Measurements from ENCODE around the gene ZFX.

Gene ZFX

DNA sequence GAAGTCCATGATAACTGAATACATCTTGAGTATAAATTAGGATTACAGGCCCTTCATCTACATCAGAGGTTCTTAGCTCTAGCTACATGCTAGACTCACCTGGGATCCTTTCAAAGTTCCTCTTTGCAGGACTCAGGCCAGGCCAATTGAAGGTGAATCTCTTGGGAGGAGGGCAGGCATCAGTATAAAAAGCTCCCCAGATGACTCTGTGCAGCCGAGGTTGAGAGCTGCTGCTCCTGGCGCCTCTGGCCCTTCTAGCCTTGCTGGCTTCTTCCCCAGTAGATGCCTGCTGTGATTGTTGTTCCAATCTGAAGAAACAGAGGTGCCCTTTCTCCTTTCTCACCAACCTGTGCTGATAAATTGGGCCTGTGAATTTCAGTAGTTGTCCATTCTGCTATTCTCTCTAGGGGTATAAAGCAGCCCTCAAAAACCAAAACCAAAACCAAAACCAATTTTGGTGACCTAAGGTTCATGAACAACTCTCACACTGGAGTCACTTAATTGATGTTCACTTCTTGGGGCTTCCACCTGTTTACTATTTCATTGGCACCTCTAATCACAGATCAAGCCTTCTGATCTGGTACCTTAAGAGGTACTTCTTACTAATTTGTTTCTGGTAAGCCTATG, 85.7 kb downstream of the ZFX start:
- in situ Hi-C loops (cut with HindIII; ENCODE audit: low pct_unique_long_range_greater_than_20kb, low sequenced_read_pairs): no loop called here
- TF ChIP-seq JUND (IDR thresholded peaks at IDR 0.05; ENCODE audit: low read depth): no peak
- no peak for DNase-seq (ENCODE audit: low read depth in 1 of 2, low spot score in 1 of 2)

DNA sequence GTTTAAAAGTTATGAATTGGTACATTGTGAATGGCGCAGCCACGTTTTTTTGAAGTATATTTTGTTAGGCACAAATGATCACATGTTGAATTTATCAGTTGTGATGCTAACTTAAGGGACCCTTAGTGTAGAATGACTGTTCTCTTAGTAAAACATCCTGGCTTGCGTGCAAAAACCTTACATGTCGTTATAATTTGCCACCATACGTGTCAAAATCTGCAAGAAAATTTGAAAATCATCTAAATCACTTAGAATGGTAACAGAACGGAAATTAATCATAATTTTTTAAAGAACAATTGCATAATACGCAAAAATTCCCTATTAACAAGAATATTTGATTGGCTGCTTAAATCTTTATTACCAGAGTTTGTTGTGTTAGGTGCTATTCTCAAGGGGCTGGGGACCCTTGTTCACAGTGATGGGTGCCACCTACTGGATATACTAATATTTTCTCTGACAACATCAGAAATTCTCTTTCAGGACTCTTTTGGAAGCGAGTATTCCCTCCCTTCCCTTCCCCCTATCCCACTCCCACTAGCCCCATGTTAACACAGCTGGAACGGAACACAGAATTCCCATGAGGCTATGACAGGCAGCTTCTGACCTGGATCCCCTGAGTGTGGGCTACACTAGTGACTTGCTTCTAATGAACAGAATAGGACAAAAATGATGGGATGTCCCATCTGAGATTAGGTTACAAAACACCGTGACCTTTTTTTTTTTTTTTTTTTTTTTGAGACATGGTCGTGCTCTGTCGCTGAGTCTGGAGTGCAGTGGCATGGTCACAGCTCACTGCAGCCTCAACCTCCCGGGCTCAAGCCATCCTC, 92.5 kb downstream of the ZFX start:
- peak; percentile 16 to 44 for DNase-seq (ENCODE audit: low read depth in 1 of 2, low spot score in 1 of 2)
- TF ChIP-seq JUND (IDR thresholded peaks at IDR 0.05; ENCODE audit: low read depth): no peak
- in situ Hi-C loops (cut with HindIII; ENCODE audit: low pct_unique_long_range_greater_than_20kb, low sequenced_read_pairs): no loop called here

DNA sequence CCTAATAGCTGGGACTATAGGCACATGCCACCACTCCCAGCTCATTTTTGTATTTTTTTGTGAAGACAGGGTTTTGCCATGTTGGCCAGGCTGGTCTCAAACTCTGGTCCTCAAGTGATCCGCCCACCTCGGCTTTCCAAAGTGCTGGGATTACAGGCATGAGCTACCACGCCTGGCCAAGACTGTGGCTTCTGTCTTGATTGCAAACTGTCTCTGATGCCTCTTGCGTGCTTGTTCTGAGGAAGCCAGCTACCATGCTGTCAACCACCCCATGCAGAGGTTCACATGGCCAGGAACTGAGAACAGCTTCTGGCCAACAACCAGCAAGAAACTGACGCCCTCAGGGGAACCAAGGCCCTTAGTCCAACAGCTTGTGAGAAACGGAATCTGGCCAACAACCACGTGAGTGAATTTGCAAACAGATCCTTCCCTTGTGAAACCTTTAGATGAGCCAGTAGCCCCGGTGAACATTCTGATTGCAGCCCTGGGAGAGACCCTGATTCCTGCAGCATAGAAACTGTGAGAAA, 93.2 kb downstream of the ZFX start:
- TF ChIP-seq JUND (IDR thresholded peaks at IDR 0.05; ENCODE audit: low read depth): no peak
- in situ Hi-C loops (cut with HindIII; ENCODE audit: low pct_unique_long_range_greater_than_20kb, low sequenced_read_pairs): no loop called here
- peak in 1 of 2 experiments; percentile 33 for DNase-seq (ENCODE audit: low read depth in 1 of 2, low spot score in 1 of 2)

DNA sequence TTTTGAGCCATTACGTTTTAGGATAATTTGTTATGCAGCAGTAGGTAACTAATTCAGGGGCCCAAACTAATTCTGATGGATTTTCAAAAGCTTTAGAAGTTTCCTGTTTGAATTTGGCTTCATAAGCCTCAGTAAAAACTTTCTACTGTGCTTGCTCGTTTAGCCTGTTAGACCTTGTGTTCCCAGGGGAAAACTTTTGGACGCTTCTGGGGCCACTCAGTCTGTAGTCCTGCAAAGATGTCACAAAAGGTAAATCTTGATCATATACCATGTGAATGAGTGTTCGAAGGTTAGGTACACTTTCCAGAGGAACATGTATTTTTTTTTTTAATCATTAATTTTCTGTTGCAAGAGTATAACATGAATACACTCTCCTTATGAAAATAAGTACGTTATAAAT, 93.7 kb downstream of the ZFX start:
- DNase-seq (ENCODE audit: low read depth in 1 of 2, low spot score in 1 of 2): no peak
- no peak for TF ChIP-seq JUND (IDR thresholded peaks at IDR 0.05; ENCODE audit: low read depth)
- in situ Hi-C loops (cut with HindIII; ENCODE audit: low pct_unique_long_range_greater_than_20kb, low sequenced_read_pairs): no loop called here

DNA sequence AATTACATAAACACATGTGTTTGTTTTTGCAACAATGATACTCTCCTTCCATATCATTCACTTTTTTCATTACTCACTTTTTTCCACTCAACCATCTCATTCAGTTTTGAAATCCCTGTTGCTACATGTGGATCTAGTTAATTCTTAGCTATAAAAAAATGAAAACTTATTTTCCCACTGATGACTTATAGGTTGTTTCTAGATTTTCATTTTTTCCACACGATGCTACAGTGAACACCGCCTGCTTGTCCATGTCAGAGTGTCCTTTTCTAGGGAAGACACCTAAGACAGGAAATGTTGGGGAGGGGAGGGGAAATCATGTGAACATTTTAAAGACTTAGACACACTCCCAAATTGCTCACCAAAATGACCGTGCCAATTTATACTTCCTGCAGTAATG, 94.2 kb downstream of the ZFX start:
- no peak for TF ChIP-seq JUND (IDR thresholded peaks at IDR 0.05; ENCODE audit: low read depth)
- in situ Hi-C loops (cut with HindIII; ENCODE audit: low pct_unique_long_range_greater_than_20kb, low sequenced_read_pairs): no loop called here
- no peak for DNase-seq (ENCODE audit: low read depth in 1 of 2, low spot score in 1 of 2)

DNA sequence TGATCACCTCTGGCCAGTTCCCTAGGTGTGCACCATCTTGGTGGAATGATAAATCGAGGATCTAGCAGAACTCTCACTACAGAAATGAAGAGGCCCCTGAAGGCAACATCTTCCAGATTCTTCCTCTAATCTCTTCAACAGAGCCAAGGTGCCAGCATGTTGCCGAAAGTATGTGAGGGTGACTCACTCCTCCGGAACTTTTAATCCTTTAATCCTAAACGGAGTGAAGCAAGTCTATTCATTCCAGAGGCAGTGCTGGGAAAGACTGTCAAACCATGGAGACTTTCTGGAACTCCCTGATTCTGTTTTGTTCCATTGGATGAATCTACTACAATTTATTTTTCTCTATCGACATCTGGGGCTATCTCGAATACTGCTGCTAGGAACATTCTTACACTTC, 95.7 kb downstream of the ZFX start:
- no peak for TF ChIP-seq JUND (IDR thresholded peaks at IDR 0.05; ENCODE audit: low read depth)
- no peak for DNase-seq (ENCODE audit: low read depth in 1 of 2, low spot score in 1 of 2)
- in situ Hi-C loops (cut with HindIII; ENCODE audit: low pct_unique_long_range_greater_than_20kb, low sequenced_read_pairs): no loop called here

DNA sequence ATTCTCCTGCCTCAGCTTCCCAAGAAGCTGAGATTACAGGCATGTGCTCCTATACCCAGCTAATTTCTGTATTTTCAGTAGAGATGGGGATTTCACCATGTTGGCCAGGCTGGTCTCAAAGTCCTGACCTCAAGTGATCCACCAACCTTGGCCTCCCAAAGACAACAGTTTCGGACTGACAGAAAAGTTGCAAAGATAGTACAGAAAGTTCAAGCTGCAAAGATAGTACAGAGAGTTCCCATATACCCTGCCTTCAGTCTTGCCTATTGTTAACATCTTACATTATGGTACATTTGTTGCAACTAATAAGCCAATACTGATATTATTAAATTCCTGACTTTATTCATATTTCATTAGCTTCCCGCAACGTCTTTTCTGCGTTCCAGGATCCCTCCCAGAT, 98.5 kb downstream of the ZFX start:
- in situ Hi-C loops (cut with HindIII; ENCODE audit: low pct_unique_long_range_greater_than_20kb, low sequenced_read_pairs): no loop called here
- no peak for DNase-seq (ENCODE audit: low read depth in 1 of 2, low spot score in 1 of 2)
- no peak for TF ChIP-seq JUND (IDR thresholded peaks at IDR 0.05; ENCODE audit: low read depth)

DNA sequence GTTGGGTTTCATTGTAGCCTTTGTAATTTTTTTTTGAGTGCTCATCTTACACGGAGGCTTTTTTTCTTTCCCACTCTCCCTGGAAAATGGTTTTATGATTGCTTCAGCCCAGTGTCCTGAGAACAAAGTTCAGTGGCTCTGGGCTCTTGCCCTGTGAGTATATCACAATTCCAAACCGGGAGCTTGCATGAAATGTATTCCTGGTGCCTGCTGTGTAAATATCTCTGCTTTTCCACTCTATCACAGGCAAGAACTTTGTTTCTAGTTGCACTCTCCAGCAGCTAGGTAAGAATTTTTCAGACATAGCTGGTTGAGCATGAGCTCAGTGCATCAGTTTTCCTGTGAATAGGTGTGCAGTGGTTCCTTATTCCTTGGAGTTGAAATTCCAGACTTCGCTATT, 103.5 kb downstream of the ZFX start:
- TF ChIP-seq JUND (IDR thresholded peaks at IDR 0.05; ENCODE audit: low read depth): no peak
- in situ Hi-C loops (cut with HindIII; ENCODE audit: low pct_unique_long_range_greater_than_20kb, low sequenced_read_pairs): no loop called here
- no peak for DNase-seq (ENCODE audit: low read depth in 1 of 2, low spot score in 1 of 2)

DNA sequence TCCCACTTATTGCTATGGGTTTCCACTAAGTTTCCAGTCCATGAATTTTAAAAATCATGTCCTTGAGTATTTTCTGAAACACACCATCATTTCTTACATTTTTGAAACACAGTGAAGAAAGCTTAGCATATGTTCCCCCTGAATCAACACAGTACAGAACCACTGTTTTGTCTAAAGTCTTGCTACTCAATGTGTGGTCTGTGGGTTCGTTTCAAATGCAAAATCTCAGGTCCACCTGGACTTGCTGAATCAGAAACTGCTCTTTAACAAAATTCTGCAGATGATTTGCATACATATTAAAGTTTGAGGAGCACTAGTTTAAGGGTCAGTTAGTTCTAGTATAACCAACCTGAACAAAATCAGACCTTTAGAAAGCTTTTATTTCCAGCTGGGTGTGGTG, 103.9 kb downstream of the ZFX start:
- TF ChIP-seq JUND (IDR thresholded peaks at IDR 0.05; ENCODE audit: low read depth): no peak
- no peak for DNase-seq (ENCODE audit: low read depth in 1 of 2, low spot score in 1 of 2)
- in situ Hi-C loops (cut with HindIII; ENCODE audit: low pct_unique_long_range_greater_than_20kb, low sequenced_read_pairs): no loop called here

DNA sequence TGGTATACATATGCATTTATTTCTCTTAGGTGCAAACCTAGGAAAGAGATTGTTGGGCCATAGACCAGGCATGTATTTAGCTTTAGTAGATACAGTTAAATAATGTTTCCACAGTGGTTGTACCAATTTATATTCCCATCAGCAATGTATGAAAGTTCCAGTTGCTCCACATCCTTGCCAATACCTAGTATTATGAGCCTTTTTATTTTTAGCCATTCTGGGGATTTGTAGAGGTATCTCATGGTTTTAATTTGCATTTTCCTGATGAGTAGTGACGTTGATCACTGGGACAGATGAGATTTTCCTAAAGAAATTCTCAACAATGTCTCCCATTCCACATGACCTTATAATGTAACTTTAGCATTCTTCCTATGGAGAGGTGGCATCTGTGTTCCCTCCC, 107.5 kb downstream of the ZFX start:
- in situ Hi-C loops (cut with HindIII; ENCODE audit: low pct_unique_long_range_greater_than_20kb, low sequenced_read_pairs): no loop called here
- no peak for DNase-seq (ENCODE audit: low read depth in 1 of 2, low spot score in 1 of 2)
- no peak for TF ChIP-seq JUND (IDR thresholded peaks at IDR 0.05; ENCODE audit: low read depth)

DNA sequence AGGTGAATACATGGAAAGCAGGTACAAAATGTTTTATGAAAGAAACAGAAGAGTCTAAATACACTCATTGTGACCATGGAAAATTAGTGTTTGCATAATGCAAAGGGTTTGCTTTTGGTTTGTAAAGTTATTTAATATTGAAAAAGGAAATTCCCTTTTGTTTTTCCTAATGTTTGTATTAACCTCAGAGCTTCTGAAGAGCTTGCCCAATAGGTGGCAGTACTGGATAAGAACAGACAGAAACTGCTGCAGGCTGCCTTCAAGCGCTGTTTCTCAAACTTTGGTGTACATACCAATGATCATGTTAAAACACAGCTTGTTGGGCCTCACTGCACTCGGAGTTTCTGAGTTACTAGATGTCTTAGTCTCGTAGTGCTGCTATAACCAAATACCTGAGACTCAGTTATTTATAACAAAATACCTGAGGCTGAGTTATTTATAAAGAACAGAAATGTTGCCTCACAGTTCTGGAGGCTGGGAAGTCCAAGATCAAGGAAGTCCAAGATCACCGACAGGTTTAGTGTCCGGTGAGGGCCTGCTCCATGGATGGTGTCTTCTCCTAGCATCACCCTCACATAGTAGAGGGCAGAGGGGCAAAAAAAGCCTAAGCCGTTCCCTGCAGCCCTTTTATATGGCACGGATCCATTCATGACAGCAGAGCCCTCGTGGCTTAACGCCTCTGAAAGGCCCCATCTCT, 110.2 kb downstream of the ZFX start:
- in situ Hi-C loops (cut with HindIII; ENCODE audit: low pct_unique_long_range_greater_than_20kb, low sequenced_read_pairs): no loop called here

DNA sequence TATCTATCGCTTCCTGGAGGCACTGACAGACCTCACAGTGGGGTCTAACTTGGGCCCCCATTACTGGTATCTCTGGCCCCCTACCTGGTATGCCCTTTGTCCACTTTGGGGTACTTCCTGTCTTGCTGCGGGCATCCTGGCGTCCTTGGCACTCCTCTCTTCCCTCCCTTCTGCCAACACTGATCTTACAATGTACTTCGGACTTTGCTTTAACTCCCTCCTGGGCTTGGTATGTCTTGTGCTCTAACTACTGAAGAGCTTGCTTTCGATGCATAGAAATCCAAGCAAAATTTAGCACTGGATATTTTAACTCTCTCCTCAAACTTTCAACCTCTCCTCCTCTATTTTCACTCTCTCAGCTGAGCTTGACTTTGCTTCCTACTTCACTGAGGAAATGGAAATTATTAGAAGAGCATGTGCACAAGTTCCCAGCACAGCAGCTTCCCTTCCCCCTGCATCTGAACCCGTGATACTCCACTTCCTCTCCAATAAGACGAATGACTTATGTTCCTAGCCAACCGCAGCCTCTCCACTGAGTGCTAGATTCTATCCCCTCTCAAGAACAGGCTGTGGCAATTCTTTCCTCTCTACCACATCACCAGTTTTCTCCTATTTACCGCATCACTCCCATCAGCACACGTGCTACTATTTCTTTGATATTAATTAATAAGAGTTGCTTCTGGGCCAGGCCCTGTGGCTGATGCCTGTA, 111.5 kb downstream of the ZFX start:
- DNase-seq (ENCODE audit: low read depth in 1 of 2, low spot score in 1 of 2): no peak
- in situ Hi-C loops (cut with HindIII; ENCODE audit: low pct_unique_long_range_greater_than_20kb, low sequenced_read_pairs): no loop called here
- TF ChIP-seq JUND (IDR thresholded peaks at IDR 0.05; ENCODE audit: low read depth): no peak

More for the DNA sequence above, 110.2 kb downstream of the ZFX start:
- TF ChIP-seq JUND (IDR thresholded peaks at IDR 0.05; ENCODE audit: low read depth): no peak
- DNase-seq (ENCODE audit: low read depth in 1 of 2, low spot score in 1 of 2): peak; percentile 35 to 77
